HL-60/S4 (cell line): ENCODE measurements around the gene CRIM1.

Experiments used
- in situ Hi-C: fragments of 300-500 bp; cut with MboI; formaldehyde crosslinking; loops from 2 replicates; pipeline ENCODE4 v1.14.3; 2022; ENCODE audit warnings: low sequenced_read_pairs

CRIM1 gene

GRCh38 chr2:36351291-36351690 lies 4.3 kb upstream of the CRIM1 start:
- in situ Hi-C loops: loop anchor here (25.0 kb wide), 1 partner anchor 311 kb away; no protein-coding TSS in a partner anchor

- in situ Hi-C loops: loop anchor here (25.0 kb wide), 1 partner anchor 310 kb away; no protein-coding TSS in a partner anchor
Observed at GRCh38 chr2:36351736-36352349, 3.7 kb upstream of the CRIM1 start.

GRCh38 chr2:36352701-36353100 lies 2.9 kb upstream of the CRIM1 start:
- in situ Hi-C loops: loop anchor here (25.0 kb wide), 1 partner anchor 310 kb away; no protein-coding TSS in a partner anchor

- in situ Hi-C loops: loop anchor here (25.0 kb wide), 1 partner anchor 308 kb away; no protein-coding TSS in a partner anchor
Observed at GRCh38 chr2:36354811-36355150, 797 bp upstream of the CRIM1 start.

GRCh38 chr2:36355890-36356297 lies 316 bp downstream of the CRIM1 start:
- in situ Hi-C loops: loop anchor here (25.0 kb wide), 1 partner anchor 306 kb away; no protein-coding TSS in a partner anchor

- in situ Hi-C loops: loop anchor here (25.0 kb wide), 1 partner anchor 306 kb away; no protein-coding TSS in a partner anchor
Observed at GRCh38 chr2:36356298-36356989, 866 bp downstream of the CRIM1 start.

GRCh38 chr2:36356990-36357846 lies 1.6 kb downstream of the CRIM1 start:
- in situ Hi-C loops: loop anchor here (25.0 kb wide), 1 partner anchor 305 kb away; no protein-coding TSS in a partner anchor

- in situ Hi-C loops: loop anchor here (25.0 kb wide), 1 partner anchor 304 kb away; no protein-coding TSS in a partner anchor
Observed at GRCh38 chr2:36357847-36358659, 2.5 kb downstream of the CRIM1 start.

GRCh38 chr2:36359067-36359466 lies 3.5 kb downstream of the CRIM1 start:
- in situ Hi-C loops: loop anchor here (25.0 kb wide), 1 partner anchor 303 kb away; no protein-coding TSS in a partner anchor

GRCh38 chr2:36360063-36360462 lies 4.5 kb downstream of the CRIM1 start:
- in situ Hi-C loops: loop anchor here (25.0 kb wide), 1 partner anchor 302 kb away; no protein-coding TSS in a partner anchor

GRCh38 chr2:36360834-36361233 lies 5.3 kb downstream of the CRIM1 start:
- in situ Hi-C loops: loop anchor here (25.0 kb wide), 1 partner anchor 301 kb away; no protein-coding TSS in a partner anchor

- in situ Hi-C loops: loop anchor here (25.0 kb wide), 1 partner anchor 301 kb away; no protein-coding TSS in a partner anchor
Observed at GRCh38 chr2:36361396-36361795, 5.8 kb downstream of the CRIM1 start.

GRCh38 chr2:36362291-36362690 lies 6.7 kb downstream of the CRIM1 start:
- in situ Hi-C loops: loop anchor here (25.0 kb wide), 1 partner anchor 300 kb away; no protein-coding TSS in a partner anchor

GRCh38 chr2:36363085-36363484 lies 7.5 kb downstream of the CRIM1 start:
- in situ Hi-C loops: loop anchor here (25.0 kb wide), 1 partner anchor 299 kb away; no protein-coding TSS in a partner anchor

GRCh38 chr2:36366491-36367120 lies 11.0 kb downstream of the CRIM1 start:
- in situ Hi-C loops: loop anchor here (25.0 kb wide), 1 partner anchor 296 kb away; no protein-coding TSS in a partner anchor

- in situ Hi-C loops: loop anchor here (25.0 kb wide), 1 partner anchor 295 kb away; no protein-coding TSS in a partner anchor
Observed at GRCh38 chr2:36367486-36367885, 11.9 kb downstream of the CRIM1 start.

GRCh38 chr2:36367895-36368353 lies 12.3 kb downstream of the CRIM1 start:
- in situ Hi-C loops: loop anchor here (25.0 kb wide), 1 partner anchor 294 kb away; no protein-coding TSS in a partner anchor

GRCh38 chr2:36368438-36368837 lies 12.9 kb downstream of the CRIM1 start:
- in situ Hi-C loops: loop anchor here (25.0 kb wide), 1 partner anchor 294 kb away; no protein-coding TSS in a partner anchor

GRCh38 chr2:36369163-36369562 lies 13.6 kb downstream of the CRIM1 start:
- in situ Hi-C loops: loop anchor here (25.0 kb wide), 1 partner anchor 293 kb away; no protein-coding TSS in a partner anchor
